Immature natural killer cell (primary cell): ENCODE measurements around the gene SCGB1A1. TPM values are rescaled to one million over a fixed set of nuclear protein-coding genes. Genes with fewer than 3 reads are reported as not detected.
"Not testable (repeated sequence)": the region's sequence is repeated elsewhere in the genome, so short reads cannot be mapped to it uniquely, and the experiment has no call there.

Source experiments
- DNase-seq, 3 donors: peaks; one replicate each; pipeline ENCODE4 v3.0.0; 2022; ENCODE audit warnings: mixed read lengths in 1 of 3
- H3K27ac Mint-ChIP-seq, 6 donors: one replicate each; pipeline ENCODE4 v1.8.0; 2020; ENCODE audit warnings: mixed read lengths in 6 of 6, mild to moderate bottlenecking in 5 of 6, inconsistent platforms in 4 of 6, moderate library complexity in 3 of 6
- H3K27me3 Mint-ChIP-seq, 3 donors: one replicate each; pipeline ENCODE4 v1.8.0; 2020 to 2021; ENCODE audit warnings: low read depth in 3 of 3, mild to moderate bottlenecking in 3 of 3, mixed read lengths in 3 of 3, moderate library complexity in 3 of 3, inconsistent platforms in 1 of 3
- H3K36me3 Mint-ChIP-seq, 3 donors: one replicate each; pipeline ENCODE4 v1.8.0; 2020; ENCODE audit warnings: mixed read lengths in 3 of 3, inconsistent platforms in 2 of 3, mild to moderate bottlenecking in 2 of 3
- H3K4me1 Mint-ChIP-seq, 2 donors: one replicate each; pipeline ENCODE4 v1.8.0; 2020; ENCODE audit warnings: inconsistent platforms in 2 of 2, mild to moderate bottlenecking in 2 of 2, mixed read lengths in 2 of 2, moderate library complexity in 1 of 2
- H3K4me3 Mint-ChIP-seq, 5 donors: one replicate each; pipeline ENCODE4 v1.8.0; 2020; ENCODE audit warnings: mild to moderate bottlenecking in 5 of 5, mixed read lengths in 5 of 5, inconsistent platforms in 3 of 5, moderate library complexity in 3 of 5
- H3K9me3 Mint-ChIP-seq, 6 donors: one replicate each; pipeline ENCODE4 v1.8.0; 2020; ENCODE audit warnings: mild to moderate bottlenecking in 6 of 6, mixed read lengths in 6 of 6, inconsistent platforms in 4 of 6, moderate library complexity in 3 of 6
- polyA plus RNA-seq, 3 donors: library from polyadenylated mRNA; unstranded; fragments of 300-500 nt; fragmentation: Illumina TruSeq; gene quantifications; one replicate each; pipeline ENCODE4 v1.2.3, GENCODE V29; 2021

SCGB1A1 gene
- polyA plus RNA-seq, 3 donors from 2014 or later: not detected

DNA sequence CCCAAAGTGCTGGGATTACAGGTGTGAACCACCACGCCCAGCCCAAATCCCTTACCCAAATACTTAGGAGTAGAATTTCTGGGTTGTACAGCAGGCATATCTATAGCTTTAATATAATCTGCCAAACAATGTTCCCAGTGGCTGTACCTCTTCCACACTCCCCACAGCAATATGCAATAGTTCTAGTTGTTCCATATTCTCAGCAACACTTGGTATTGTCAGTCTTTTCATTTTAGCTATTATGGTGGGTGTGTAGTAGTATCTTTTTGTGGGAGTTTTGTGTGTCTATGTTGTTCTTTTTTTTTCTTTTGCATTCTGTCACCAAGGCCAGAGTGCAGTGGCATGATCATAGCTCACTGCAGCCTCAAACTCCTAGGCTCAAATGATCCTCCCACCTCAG is 18.8 kb downstream of the SCGB1A1 start:
- Mint-ChIP-seq H3K4me3 (no peak overlapping the region), H3K9me3 (no peaks in the 10 kb centered on the region), H3K27me3 (peaks cover 0 to 2% (median 2%) of the 10 kb centered on the region in 3 donors), H3K4me1 (peaks cover 17 to 32% of the 10 kb centered on the region in 2 donors), H3K27ac (peak overlapping the region in 1 of 6 donors; percentile 46), H3K36me3 (no peaks in the 10 kb centered on the region)
- no peak for DNase-seq

GRCh38 chr11:62438641-62439040 is 19.8 kb downstream of the SCGB1A1 start:
- no peak overlapping the region for H3K4me3 Mint-ChIP-seq
- peaks cover 15 to 25% of the 10 kb centered on the region in 2 donors for H3K4me1 Mint-ChIP-seq
- H3K36me3 Mint-ChIP-seq: no peaks in the 10 kb centered on the region
- DNase-seq: no peak
- no peak overlapping the region for H3K27ac Mint-ChIP-seq
- peaks cover 1 to 4% (median 2%) of the 10 kb centered on the region in 3 donors for H3K27me3 Mint-ChIP-seq
- no peaks in the 10 kb centered on the region for H3K9me3 Mint-ChIP-seq

GRCh38 chr11:62439785-62440602 is 21.2 kb downstream of the SCGB1A1 start:
- no peaks in the 10 kb centered on the region for H3K9me3 Mint-ChIP-seq
- no peak overlapping the region for H3K27ac Mint-ChIP-seq
- peaks cover 4 to 10% (median 5%) of the 10 kb centered on the region in 3 donors for H3K27me3 Mint-ChIP-seq
- peaks cover 17 to 25% of the 10 kb centered on the region in 2 donors for H3K4me1 Mint-ChIP-seq
- H3K36me3 Mint-ChIP-seq: no peaks in the 10 kb centered on the region
- no peak for DNase-seq
- H3K4me3 Mint-ChIP-seq: no peak overlapping the region

- DNase-seq: no peak
- Mint-ChIP-seq H3K9me3 (no peaks in the 10 kb centered on the region), H3K36me3 (peaks cover 4 to 18% (median 5%) of the 10 kb centered on the region in 3 donors), H3K4me3 (peak overlapping the region in 2 of 5 donors; percentile 40 to 68), H3K27ac (peak overlapping the region in 1 of 6 donors; percentile 1), H3K4me1 (peaks cover 10 to 12% of the 10 kb centered on the region in 2 donors), H3K27me3 (peaks cover 8 to 19% (median 14%) of the 10 kb centered on the region in 3 donors)
Measured at GRCh38 chr11:62443390-62444235, 24.8 kb downstream of the SCGB1A1 start.

DNA sequence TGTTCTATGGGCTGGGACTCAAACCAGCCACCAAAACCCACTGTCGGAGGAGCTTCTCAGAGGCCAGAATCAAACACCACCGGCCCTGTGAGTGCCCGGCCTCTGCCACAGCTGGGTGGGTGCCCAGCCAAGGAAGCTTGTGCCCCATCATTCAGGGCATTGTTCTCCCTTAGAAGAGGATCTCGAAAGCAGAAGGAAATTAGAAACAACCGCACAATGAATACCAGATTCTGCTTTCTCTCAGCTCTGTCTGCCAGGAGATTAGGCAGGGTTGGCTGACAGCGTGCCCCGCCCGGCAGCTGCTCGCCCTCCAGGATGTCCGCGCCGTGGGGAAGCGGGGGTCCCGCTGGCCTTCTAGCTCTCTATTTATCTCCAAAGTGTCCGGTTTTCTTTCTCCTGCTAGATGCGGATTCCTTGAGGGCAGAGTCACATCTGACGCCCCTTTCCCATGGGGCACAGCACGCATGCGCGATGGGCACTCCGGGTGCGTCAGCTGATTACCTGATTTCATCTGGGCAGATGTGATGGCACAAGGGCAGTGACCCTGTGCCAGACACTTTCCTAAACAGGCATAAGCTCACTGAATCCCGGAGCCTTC is 25.5 kb downstream of the SCGB1A1 start:
- Mint-ChIP-seq H3K27ac (peak overlapping the region in 2 of 6 donors; percentile 28 to 36), H3K4me1 (peaks cover 10 to 12% of the 10 kb centered on the region in 2 donors), H3K27me3 (peaks cover 7 to 19% (median 14%) of the 10 kb centered on the region in 3 donors), H3K4me3 (peak overlapping the region in 4 of 5 donors; percentile 39 to 68 (median 64)), H3K36me3 (peaks cover 4 to 18% (median 5%) of the 10 kb centered on the region in 3 donors), H3K9me3 (no peaks in the 10 kb centered on the region)
- DNase-seq: no peak

DNA sequence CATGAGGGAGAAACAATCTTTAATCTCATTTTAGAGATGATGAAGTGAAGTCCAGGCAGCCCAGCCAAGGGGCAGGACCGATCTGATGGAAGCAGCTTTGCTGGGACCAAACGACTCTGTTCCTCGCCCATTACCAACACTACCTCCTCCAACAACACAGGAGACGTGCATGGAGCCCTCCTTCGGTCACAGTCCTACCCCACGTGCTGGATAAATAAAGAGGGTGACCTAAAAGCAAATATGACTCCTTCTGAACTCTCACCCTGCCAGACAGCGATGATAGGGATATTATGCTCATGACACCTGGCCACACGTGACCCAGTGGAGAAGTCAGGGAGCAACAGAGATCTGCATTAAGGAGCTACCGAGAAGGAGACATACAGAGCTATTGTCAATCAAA is 26.0 kb downstream of the SCGB1A1 start:
- Mint-ChIP-seq H3K36me3 (peaks cover 4 to 18% (median 5%) of the 10 kb centered on the region in 3 donors), H3K9me3 (no peaks in the 10 kb centered on the region), H3K27ac (peak overlapping the region in 1 of 6 donors; percentile 6), H3K27me3 (peaks cover 7 to 19% (median 14%) of the 10 kb centered on the region in 3 donors), H3K4me3 (peak overlapping the region in 3 of 5 donors; percentile 62 to 68 (median 65)), H3K4me1 (peaks cover 10 to 12% of the 10 kb centered on the region in 2 donors)
- no peak for DNase-seq

DNA sequence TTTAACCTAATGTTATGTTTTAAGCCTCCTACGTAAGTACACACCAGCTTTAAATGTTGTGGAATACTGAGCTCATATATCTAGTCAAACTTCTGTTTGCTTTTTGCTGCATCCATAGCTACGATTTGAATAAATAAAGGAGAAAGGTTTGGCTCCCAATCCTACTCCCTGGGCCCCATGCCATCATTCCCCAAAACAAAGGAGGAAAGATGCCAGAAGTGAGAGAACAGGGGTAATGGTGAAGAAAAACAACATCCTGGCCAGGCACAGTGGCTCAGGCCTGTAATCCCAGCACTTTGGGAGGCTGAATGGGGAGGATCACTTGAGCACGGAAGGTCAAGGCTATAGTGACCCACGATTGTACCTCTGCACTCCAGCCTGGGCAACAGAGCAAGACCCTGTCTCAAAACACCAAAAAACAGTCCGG is 26.5 kb downstream of the SCGB1A1 start:
- H3K27ac Mint-ChIP-seq: no peak overlapping the region
- peaks cover 4 to 18% (median 5%) of the 10 kb centered on the region in 3 donors for H3K36me3 Mint-ChIP-seq
- H3K9me3 Mint-ChIP-seq: no peaks in the 10 kb centered on the region
- no peak overlapping the region for H3K4me3 Mint-ChIP-seq
- peaks cover 10 to 12% of the 10 kb centered on the region in 2 donors for H3K4me1 Mint-ChIP-seq
- DNase-seq: no peak
- peaks cover 7 to 20% (median 14%) of the 10 kb centered on the region in 3 donors for H3K27me3 Mint-ChIP-seq

- H3K27me3 Mint-ChIP-seq: peaks cover 7 to 22% (median 14%) of the 10 kb centered on the region in 3 donors
- DNase-seq: no peak
- H3K27ac Mint-ChIP-seq: no peak overlapping the region
- no peak overlapping the region for H3K4me3 Mint-ChIP-seq
- H3K36me3 Mint-ChIP-seq: peaks cover 4 to 18% (median 5%) of the 10 kb centered on the region in 3 donors
- H3K4me1 Mint-ChIP-seq: peaks cover 10 to 12% of the 10 kb centered on the region in 2 donors
- H3K9me3 Mint-ChIP-seq: no peaks in the 10 kb centered on the region
Measured at GRCh38 chr11:62446091-62446490, 27.3 kb downstream of the SCGB1A1 start.

- peaks cover 3 to 5% of the 10 kb centered on the region in 2 donors for H3K4me1 Mint-ChIP-seq
- no peak overlapping the region for H3K27ac Mint-ChIP-seq
- H3K27me3 Mint-ChIP-seq: peaks cover 6 to 16% (median 13%) of the 10 kb centered on the region in 3 donors
- H3K9me3 Mint-ChIP-seq: no peaks in the 10 kb centered on the region
- H3K36me3 Mint-ChIP-seq: peaks cover 4 to 18% (median 10%) of the 10 kb centered on the region in 3 donors
- no peak overlapping the region for H3K4me3 Mint-ChIP-seq
- no peak for DNase-seq
Measured at GRCh38 chr11:62449451-62449851, 30.6 kb downstream of the SCGB1A1 start.

DNA sequence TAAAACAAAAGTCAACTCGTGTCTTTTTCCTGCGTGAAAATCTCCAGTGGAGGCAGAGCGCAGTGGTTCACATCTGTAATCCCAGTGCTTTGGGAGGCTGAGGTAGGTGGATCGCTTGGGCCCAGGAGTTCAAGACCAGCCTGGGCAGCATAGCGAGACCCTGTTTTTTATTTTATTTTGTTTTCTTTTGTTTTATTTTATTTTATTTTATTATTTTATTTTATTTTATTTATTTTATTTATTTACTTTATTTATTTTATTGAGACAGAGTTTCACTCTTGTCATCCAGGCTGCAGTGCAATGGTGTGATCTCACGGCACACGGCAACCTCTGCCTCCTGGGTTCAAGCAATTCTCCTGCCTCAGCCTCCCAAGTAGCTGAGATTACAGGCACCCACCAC is 31.1 kb downstream of the SCGB1A1 start:
- not testable (repeated sequence) for H3K9me3 Mint-ChIP-seq, H3K4me3 Mint-ChIP-seq, H3K27ac Mint-ChIP-seq, DNase-seq, H3K4me1 Mint-ChIP-seq
- peaks cover 4 to 18% (median 10%) of the 10 kb centered on the region in 3 donors for H3K36me3 Mint-ChIP-seq
- H3K27me3 Mint-ChIP-seq: peaks cover 4 to 14% (median 10%) of the 10 kb centered on the region in 3 donors

DNA sequence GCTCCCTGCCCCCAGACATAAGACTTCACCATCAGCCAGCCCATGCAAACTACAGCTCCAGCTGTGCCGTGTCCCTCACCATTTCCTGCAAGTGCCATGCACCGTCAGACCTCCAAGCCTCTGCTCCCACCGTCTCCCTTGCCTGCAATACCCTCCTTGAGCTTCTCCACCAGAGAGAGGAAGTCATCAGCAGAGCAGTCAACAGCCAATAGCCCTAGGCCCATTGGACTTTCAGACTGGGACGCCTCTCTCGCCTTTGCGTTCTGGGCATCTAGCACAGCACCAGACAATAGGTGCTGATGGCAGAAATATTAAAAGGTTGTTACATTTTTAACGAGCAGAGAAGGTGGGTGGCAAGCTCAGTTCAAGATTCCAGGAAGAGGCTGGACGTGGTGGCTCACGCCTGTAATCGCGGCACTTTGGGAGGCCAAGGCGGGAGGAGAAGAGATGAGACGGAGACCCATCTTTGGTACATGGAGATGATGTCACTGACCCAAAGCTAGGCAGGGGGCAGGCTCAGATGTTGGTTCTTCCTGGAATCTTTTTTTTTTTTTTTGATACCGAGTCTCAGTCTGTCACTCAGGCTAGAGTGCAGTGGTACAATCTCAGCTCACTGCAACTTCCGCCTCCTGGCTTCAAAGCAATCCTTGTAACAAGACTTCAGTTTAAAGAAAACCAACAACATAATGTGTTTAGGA is 31.9 kb downstream of the SCGB1A1 start:
- Mint-ChIP-seq H3K9me3 (no peaks in the 10 kb centered on the region), H3K27me3 (peaks cover 4 to 12% (median 10%) of the 10 kb centered on the region in 3 donors), H3K27ac (peak overlapping the region in 1 of 6 donors; percentile 7), H3K4me1 (no peaks in the 10 kb centered on the region), H3K4me3 (no peak overlapping the region), H3K36me3 (peaks cover 4 to 18% (median 10%) of the 10 kb centered on the region in 3 donors)
- DNase-seq: no peak

GRCh38 chr11:62451241-62451621 is 32.4 kb downstream of the SCGB1A1 start:
- Mint-ChIP-seq H3K27me3 (peaks cover 4 to 10% (median 9%) of the 10 kb centered on the region in 3 donors), H3K36me3 (peaks cover 4 to 18% (median 10%) of the 10 kb centered on the region in 3 donors), H3K4me1 (no peaks in the 10 kb centered on the region), H3K27ac (no peak overlapping the region), H3K9me3 (no peaks in the 10 kb centered on the region), H3K4me3 (no peak overlapping the region)
- DNase-seq: no peak

- H3K27ac Mint-ChIP-seq: no peak overlapping the region
- DNase-seq: no peak
- H3K9me3 Mint-ChIP-seq: no peaks in the 10 kb centered on the region
- H3K36me3 Mint-ChIP-seq: peaks cover 0 to 10% (median 10%) of the 10 kb centered on the region in 3 donors
- H3K4me1 Mint-ChIP-seq: no peaks in the 10 kb centered on the region
- peaks cover 0 to 8% (median 5%) of the 10 kb centered on the region in 3 donors for H3K27me3 Mint-ChIP-seq
- no peak overlapping the region for H3K4me3 Mint-ChIP-seq
Measured at GRCh38 chr11:62452261-62452660, 33.4 kb downstream of the SCGB1A1 start.
